K562 (cell line): ENCODE measurements around the gene TRIM3. TPM values are rescaled to one million over a fixed set of nuclear protein-coding genes. Genes with fewer than 3 reads are reported as not detected.

Source experiments
- ATAC-seq: fragments of 200-7000 bp; cut with Tn5 transposase; 3 replicates; pipeline ENCODE4 v1.9.1; 2020; ENCODE audit warnings: moderate library complexity
- BruUV-seq: library from RNA; stranded (reverse); fragments of 400-500 nt; replicated peaks from 2 replicates; lab custom pipeline; 2021; lab: Mats Ljungman, UMichigan
- CTCF ChIA-PET: fragments of 300-600 bp; formaldehyde crosslinking; extraction: SDS; loops from one replicate; lab custom pipeline; 2021; ENCODE audit warnings: low intra/inter-chr PET ratio; lab: Yijun Ruan, JAX
- POLR2A ChIA-PET: fragments of 300-600, 350-650 bp; sonication (Branson Sonifier 250); formaldehyde crosslinking; extraction: SDS; loops from one replicate; lab custom pipeline; 2021; ENCODE audit warnings: antibody characterized with exemption, inconsistent platforms; lab: Yijun Ruan, JAX
- DNase-seq, 4 experiments: peaks; one replicate each; pipeline versions ENCODE4 v3.0.0 to v3.0.0-alpha.2; 2011 to 2018; ENCODE audit warnings: low spot score in 3 of 4, mixed read lengths in 3 of 4; ENCODE audit errors: extremely low read depth in 1 of 4
- FAIRE-seq: peaks from 2 replicates; lab custom pipeline; 2011; peaks lifted over from hg19 to GRCh38; lab: Jason Lieb, UNC
- H2AFZ ChIP-seq: 2 replicates; pipeline ENCODE4 v1.6.0; 2011; ENCODE audit warnings: low read depth, low read length, control low read depth, inconsistent platforms
- H3K27ac ChIP-seq: fragments of 200-600 bp; 3 replicates; pipeline ENCODE4 v1.8.0; 2011; ENCODE audit warnings: low read depth, mild to moderate bottlenecking, control low read depth, inconsistent platforms, low read length, moderate library complexity, mixed read lengths; ENCODE audit errors: extremely low read depth
- H3K27me3 ChIP-seq, 2 experiments: fragments of 300-600 bp in 1 of 2; 2 replicates in 1 of 2; 3 replicates in 1 of 2; pipeline versions ENCODE4 v1.6.0 to v1.8.0; 2011; ENCODE audit warnings: inconsistent platforms in 2 of 2, low read length in 2 of 2, mild to moderate bottlenecking in 1 of 2, mixed read lengths in 1 of 2, moderate library complexity in 1 of 2; ENCODE audit not compliant: control insufficient read depth in 2 of 2, insufficient read depth in 2 of 2
- H3K36me3 ChIP-seq: fragments of 300-600 bp; 3 replicates; pipeline ENCODE4 v1.8.0; 2011; ENCODE audit warnings: mild to moderate bottlenecking, low read length, inconsistent platforms; ENCODE audit not compliant: control insufficient read depth, insufficient read depth
- H3K4me1 ChIP-seq, 2 experiments: fragments of 200-600 bp in 1 of 2; replicated peaks in 1 of 2; 2 replicates in 1 of 2; 3 replicates in 1 of 2; pipeline versions ENCODE4 v1.5.1 to v1.8.0; 2011; ENCODE audit warnings: inconsistent platforms in 2 of 2, low read length in 2 of 2, mild to moderate bottlenecking in 1 of 2, mixed read lengths in 1 of 2, moderate library complexity in 1 of 2; ENCODE audit not compliant: control insufficient read depth in 2 of 2, insufficient read depth in 2 of 2
- H3K4me2 ChIP-seq: 2 replicates; pipeline ENCODE4 v1.6.1; 2011; ENCODE audit warnings: low read length, control low read depth, inconsistent platforms, mixed read lengths; ENCODE audit not compliant: insufficient read depth
- H3K4me3 ChIP-seq: fragments of 200-600 bp; sonication (generic), shearing (Covaris generic); 2 replicates; pipeline ENCODE4 v1.5.1; 2016; ENCODE audit warnings: control low read depth, inconsistent platforms
- H3K79me2 ChIP-seq: fragments of 200-600 bp; 3 replicates; pipeline ENCODE4 v1.8.0; 2011; ENCODE audit warnings: low read length, inconsistent platforms; ENCODE audit not compliant: control insufficient read depth, insufficient read depth
- H3K9ac ChIP-seq, 2 experiments: 2 replicates each; pipeline versions ENCODE4 v1.6.0 to v1.6.1; 2011; ENCODE audit warnings: low read depth in 2 of 2, low read length in 2 of 2, control low read depth in 1 of 2, inconsistent platforms in 1 of 2, mild to moderate bottlenecking in 1 of 2, mixed read lengths in 1 of 2; ENCODE audit not compliant: insufficient read depth in 1 of 2
- H3K9me1 ChIP-seq: one replicate; pipeline ENCODE4 v1.6.0; 2011; ENCODE audit warnings: inconsistent platforms, mild to moderate bottlenecking, low read length, moderate library complexity; ENCODE audit not compliant: control insufficient read depth, insufficient read depth
- H3K9me3 ChIP-seq: replicated peaks from 2 replicates; pipeline ENCODE4 v1.5.1; 2011; ENCODE audit warnings: low read depth, low read length, inconsistent platforms; ENCODE audit not compliant: control insufficient read depth, insufficient read depth
- H4K20me1 ChIP-seq: replicated peaks from 2 replicates; pipeline ENCODE4 v1.6.1; 2011; ENCODE audit warnings: low read length, inconsistent platforms, mixed read lengths; ENCODE audit not compliant: control insufficient read depth, insufficient read depth
- CHCHD3 ChIP-seq: fragments of 250-450 bp; sonication (Bioruptor Pico); IDR thresholded peaks from 2 replicates; pipeline ENCODE4 v2.1.2; 2022; ENCODE audit warnings: mild to moderate bottlenecking
- FOXA1 ChIP-seq: fragments of 450-650 bp; IDR thresholded peaks from 2 replicates; pipeline ENCODE4 v1.6.1; 2016; ENCODE audit warnings: mild to moderate bottlenecking, borderline replicate concordance
- ILK ChIP-seq: fragments of 450-650 bp; IDR thresholded peaks from 2 replicates; pipeline ENCODE4 v1.6.1; 2016; ENCODE audit warnings: missing genetic modification characterization, low read depth, mild to moderate bottlenecking, missing compliant biosample characterization, moderate library complexity, borderline replicate concordance
- KDM4B ChIP-seq, 2 experiments: fragments of 450-650 bp in 1 of 2; sonication (generic) in 1 of 2; IDR thresholded peaks; 2 replicates each; pipeline ENCODE4 v1.6.1; 2016 to 2017; ENCODE audit warnings: borderline replicate concordance in 2 of 2, antibody characterized with exemption in 1 of 2, low read depth in 1 of 2, mild to moderate bottlenecking in 1 of 2
- MYC ChIP-seq, 2 experiments: fragments of 250-450 bp in 1 of 2; sonication (Bioruptor Pico) in 1 of 2; IDR thresholded peaks; 2 replicates each; pipeline versions ENCODE4 v1.5.1 to v1.6.1; 2012 to 2021; ENCODE audit warnings: low read depth in 2 of 2, borderline replicate concordance in 1 of 2, improper control_type of control experiment in 1 of 2, low read length in 1 of 2, mild to moderate bottlenecking in 1 of 2, moderate library complexity in 1 of 2
- RBFOX2 ChIP-seq: fragments of 200-400 bp; formaldehyde crosslinking; IDR thresholded peaks from 2 replicates; pipeline ENCODE4 v1.6.1; 2017; ENCODE audit warnings: low read depth, mild to moderate bottlenecking, low read length, moderate library complexity
- RBM17 ChIP-seq: fragments of 200-400 bp; formaldehyde crosslinking; IDR thresholded peaks from 2 replicates; pipeline ENCODE4 v1.6.1; 2017; ENCODE audit warnings: low read depth, mild to moderate bottlenecking, low read length, borderline replicate concordance
- SREBF1 ChIP-seq: fragments of 150-350 bp; IDR thresholded peaks from 2 replicates; pipeline ENCODE4 v1.6.1; 2014; ENCODE audit warnings: antibody characterized with exemption, low read depth, low read length, borderline replicate concordance
- TFAM ChIP-seq: fragments of 250-450 bp; sonication (Bioruptor Pico); conservative IDR thresholded peaks from 2 replicates; pipeline ENCODE4 v1.5.0; 2021; ENCODE audit warnings: mild to moderate bottlenecking, moderate library complexity
- TOE1 ChIP-seq, 2 experiments: fragments of 450-650 bp in 1 of 2; sonication (generic) in 1 of 2; formaldehyde crosslinking in 1 of 2; IDR thresholded peaks; 2 replicates each; pipeline versions ENCODE4 v1.7.1 to v1.8.0; 2016 to 2022; ENCODE audit warnings: borderline replicate concordance in 2 of 2, mild to moderate bottlenecking in 2 of 2, antibody characterized with exemption in 1 of 2, inconsistent platforms in 1 of 2, low read depth in 1 of 2, missing genetic modification reagents in 1 of 2, moderate library complexity in 1 of 2
- TRIM24 ChIP-seq, 2 experiments: fragments of 450-650 bp; IDR thresholded peaks; 2 replicates each; pipeline ENCODE4 v1.6.1; 2016
- ZNF780A ChIP-seq: fragments of 250-450 bp; sonication (Bioruptor Pico); IDR thresholded peaks from 2 replicates; pipeline ENCODE4 v1.5.0; 2021; ENCODE audit warnings: mild to moderate bottlenecking
- WGBS: fragments of 100-300 bp; shearing (Covaris generic); methylation state at CpG from one replicate; pipeline ENCODE4 v1.1.6; 2016; ENCODE audit warnings: low coverage, mixed read lengths; ENCODE audit not compliant: insufficient coverage; ENCODE audit errors: missing lambda C conversion rate; 5-methylcytosine and 5-hydroxymethylcytosine counted together
- in situ Hi-C: fragments of 300-500 bp; cut with MboI; formaldehyde crosslinking; loops from 4 replicates; pipeline ENCODE4 v1.15.0; 2018; ENCODE audit warnings: inconsistent platforms, mixed read lengths
- intact Hi-C: fragments of 100-400 bp; cut with micrococcal nuclease; formaldehyde crosslinking; loops from 2 replicates; pipeline ENCODE4 v1.14.2; 2022
- polyA plus RNA-seq, 8 experiments: library from polyadenylated mRNA; depleted of rRNA in 4 of 8; stranded (reverse) in 5 of 8; unstranded in 3 of 8; fragments of >200 nt; fragmentation: Nextera tagmentation in 2 of 8; fragmentation: Illumina TruSeq in 1 of 8; extraction: Ambion mirVana in 2 of 8; extraction: Trizol in 1 of 8; gene quantifications; 2 replicates each; pipeline versions ENCODE4 v1.2.1 to v1.2.3, GENCODE V29; 2011 to 2014; ENCODE audit warnings: inconsistent platforms in 1 of 8, missing spikeins in 1 of 8
- total RNA-seq, 7 experiments: library from RNA; depleted of rRNA in 6 of 7; stranded (reverse); fragments of >200 nt in 6 of 7; fragmentation: Illumina TruSeq in 2 of 7; extraction: Trizol in 2 of 7; gene quantifications; 2 replicates each; pipeline versions ENCODE4 v1.2.1 to v1.2.3, GENCODE V29; 2011 to 2021; ENCODE audit warnings: low replicate concordance in 1 of 7
- TF ChIP-seq, protein P1 (sequence below): fragments of 450-650 bp; formaldehyde crosslinking; IDR thresholded peaks from 2 replicates; pipeline ENCODE4 v1.4.0; 2020; ENCODE audit warnings: mild to moderate bottlenecking, mixed read lengths
- TF ChIP-seq, protein P2 (sequence below): fragments of 450-650 bp; IDR thresholded peaks from 2 replicates; pipeline ENCODE4 v1.6.1; 2017; ENCODE audit warnings: antibody characterized with exemption

Gene TRIM3
- total and polyA plus RNA-seq, 9 of the 15 experiments (the other 6 are each of a cell fraction or from before 2014, with no cell fraction given) = 0.45 to 9.2 (median 4.7) TPM

DNA sequence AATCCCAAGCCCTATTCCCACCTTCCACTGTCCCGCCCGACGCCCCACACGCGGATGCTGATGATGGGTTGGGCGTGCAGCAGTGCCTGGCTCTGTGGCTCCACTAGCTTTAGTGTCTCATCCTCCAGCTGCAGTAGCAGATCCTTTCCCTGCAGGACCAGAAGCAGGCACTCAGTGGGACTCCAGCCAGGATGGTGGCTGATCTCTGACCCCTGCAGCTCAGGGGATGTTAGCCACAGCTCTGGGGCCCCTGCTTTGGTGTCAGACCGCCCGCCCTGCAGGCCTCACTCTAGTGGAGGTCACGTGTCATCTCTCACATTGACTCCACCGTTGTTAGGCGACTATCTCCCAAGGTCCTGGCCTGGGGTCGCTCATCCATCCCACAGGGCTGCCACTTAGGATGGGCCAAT, 71.7 kb downstream of the TRIM3 start (continued):
- TF ChIP-seq TOE1 (IDR thresholded peaks at IDR 0.05; ENCODE audit: borderline replicate concordance) = peak; percentile 43; the same call in 1 of the 2 replicates
- TF ChIP-seq TOE1 (CRISPR knock-in tag; IDR thresholded peaks at IDR 0.05; ENCODE audit: borderline replicate concordance, low read depth) = no peak
- TF ChIP-seq RBM17 = no peak
- TF ChIP-seq, protein P1, sequence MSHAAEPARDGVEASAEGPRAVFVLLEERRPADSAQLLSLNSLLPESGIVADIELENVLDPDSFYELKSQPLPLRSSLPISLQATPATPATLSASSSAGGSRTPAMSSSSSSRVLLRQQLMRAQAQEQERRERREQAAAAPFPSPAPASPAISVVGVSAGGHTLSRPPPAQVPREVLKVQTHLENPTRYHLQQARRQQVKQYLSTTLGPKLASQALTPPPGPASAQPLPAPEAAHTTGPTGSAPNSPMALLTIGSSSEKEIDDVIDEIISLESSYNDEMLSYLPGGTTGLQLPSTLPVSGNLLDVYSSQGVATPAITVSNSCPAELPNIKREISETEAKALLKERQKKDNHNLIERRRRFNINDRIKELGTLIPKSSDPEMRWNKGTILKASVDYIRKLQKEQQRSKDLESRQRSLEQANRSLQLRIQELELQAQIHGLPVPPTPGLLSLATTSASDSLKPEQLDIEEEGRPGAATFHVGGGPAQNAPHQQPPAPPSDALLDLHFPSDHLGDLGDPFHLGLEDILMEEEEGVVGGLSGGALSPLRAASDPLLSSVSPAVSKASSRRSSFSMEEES (CRISPR knock-in tag) = peak; percentile 86

DNA sequence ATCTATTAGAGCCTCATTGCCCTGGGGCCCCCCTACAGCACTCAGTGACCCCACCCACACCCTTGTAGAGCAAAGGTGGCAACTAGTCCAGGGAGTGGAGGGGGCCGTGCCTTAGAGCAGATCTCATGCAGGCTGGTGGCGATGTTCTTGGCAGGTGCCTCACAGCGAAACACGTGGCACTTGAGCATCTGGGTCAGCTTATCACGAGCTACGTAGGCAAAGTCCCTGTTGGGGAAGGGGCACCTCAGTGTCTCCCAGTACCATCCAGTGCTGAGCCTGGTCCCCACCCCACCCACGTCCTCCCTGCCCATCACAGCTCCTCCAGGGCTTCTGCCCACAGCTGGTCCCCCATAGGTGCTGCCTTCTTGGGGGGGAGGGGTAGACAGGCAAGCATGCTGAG, 72.3 kb downstream of the TRIM3 start:
- Histone ChIP-seq H3K79me2 (no peaks in the 10 kb centered on the region), H3K9ac (no peak overlapping the region), H3K27ac (no peak overlapping the region), H3K4me2 (no peak overlapping the region), H3K9me3 (no peaks in the 10 kb centered on the region), H3K4me3 (no peak overlapping the region), H3K36me3 (no peaks in the 10 kb centered on the region), H4K20me1 (0 out of 2 replicates have a peak, but pooled peaks cover 3% of the 10 kb centered on the region), H3K27me3 (peaks cover 25 to 64% of the 10 kb centered on the region in 2 experiments; a peak in 4 of 5 replicates), H2AFZ (no peak overlapping the region), H3K4me1 (peaks cover 0 to 7% of the 10 kb centered on the region in 2 experiments; a peak in 3 of 5 replicates), H3K9me1 (no peaks in the 10 kb centered on the region)
- TF ChIP-seq CHCHD3 (CRISPR knock-in tag) (no peak), FOXA1 (no peak), SREBF1 (no peak), TFAM (no peak), TRIM24 (IDR thresholded peaks at IDR 0.05) (no peak), MYC (IDR thresholded peaks at IDR 0.05; ENCODE audit: low read depth, low read length) (no peak), MYC (CRISPR knock-in tag; IDR thresholded peaks at IDR 0.05; ENCODE audit: borderline replicate concordance, low read depth) (no peak), ILK (no peak), RBFOX2 (no peak), ZNF780A (no peak), KDM4B (IDR thresholded peaks at IDR 0.05; ENCODE audit: borderline replicate concordance in 2 of 2, low read depth in 1 of 2) (no peak)
- TF ChIP-seq, protein P2, sequence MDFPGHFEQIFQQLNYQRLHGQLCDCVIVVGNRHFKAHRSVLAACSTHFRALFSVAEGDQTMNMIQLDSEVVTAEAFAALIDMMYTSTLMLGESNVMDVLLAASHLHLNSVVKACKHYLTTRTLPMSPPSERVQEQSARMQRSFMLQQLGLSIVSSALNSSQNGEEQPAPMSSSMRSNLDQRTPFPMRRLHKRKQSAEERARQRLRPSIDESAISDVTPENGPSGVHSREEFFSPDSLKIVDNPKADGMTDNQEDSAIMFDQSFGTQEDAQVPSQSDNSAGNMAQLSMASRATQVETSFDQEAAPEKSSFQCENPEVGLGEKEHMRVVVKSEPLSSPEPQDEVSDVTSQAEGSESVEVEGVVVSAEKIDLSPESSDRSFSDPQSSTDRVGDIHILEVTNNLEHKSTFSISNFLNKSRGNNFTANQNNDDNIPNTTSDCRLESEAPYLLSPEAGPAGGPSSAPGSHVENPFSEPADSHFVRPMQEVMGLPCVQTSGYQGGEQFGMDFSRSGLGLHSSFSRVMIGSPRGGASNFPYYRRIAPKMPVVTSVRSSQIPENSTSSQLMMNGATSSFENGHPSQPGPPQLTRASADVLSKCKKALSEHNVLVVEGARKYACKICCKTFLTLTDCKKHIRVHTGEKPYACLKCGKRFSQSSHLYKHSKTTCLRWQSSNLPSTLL = no peak
- intact Hi-C loops (no loop called here), in situ Hi-C loops (no loop called here)
- no TSS peak for BruUV-seq
- CTCF ChIA-PET = no interaction called here
- 14% methylated on average over 5 of the region's 7 CpGs for WGBS
- FAIRE-seq (no peak), DNase-seq (no peak), ATAC-seq (no peak)
- POLR2A ChIA-PET = no interaction called here
